T-helper 2 cell (primary cell): Measurements from ENCODE around the gene SPATS2.
A peak's percentile ranks its signal among the peaks of the same experiment; 100 is the strongest.
"Not testable (repeated sequence)": the region's sequence is repeated elsewhere in the genome, so short reads cannot be mapped to it uniquely, and the experiment has no call there.

Experiments used
- DNase-seq, 5 experiments: peaks; one replicate each; pipeline versions ENCODE4 v3.0.0 to v3.0.0-alpha.2; 2012 to 2022

The SPATS2 gene

GRCh38 chr12:49413796-49414195, 46.5 kb downstream of the SPATS2 start:
- DNase-seq, result no peak

GRCh38 chr12:49414364-49414763, 47.1 kb downstream of the SPATS2 start:
- no peak for DNase-seq

GRCh38 chr12:49415521-49415970, 48.3 kb downstream of the SPATS2 start:
- DNase-seq, result no peak

- no peak for DNase-seq
Measured at GRCh38 chr12:49416892-49417291, 49.6 kb downstream of the SPATS2 start.

GRCh38 chr12:49417558-49417957, 50.3 kb downstream of the SPATS2 start:
- no peak for DNase-seq

- DNase-seq, result no peak
Measured at GRCh38 chr12:49420556-49420955, 53.3 kb downstream of the SPATS2 start.

- DNase-seq, result peak in 1 of 5 experiments; percentile 52
Measured at GRCh38 chr12:49422114-49422513, 54.9 kb downstream of the SPATS2 start.

- DNase-seq, result no peak
Measured at GRCh38 chr12:49428793-49429192, 61.5 kb downstream of the SPATS2 start.

GRCh38 chr12:49432616-49433015, 65.4 kb downstream of the SPATS2 start:
- DNase-seq, result no peak

GRCh38 chr12:49436799-49437198, 69.5 kb downstream of the SPATS2 start:
- not testable (repeated sequence) for DNase-seq

GRCh38 chr12:49439042-49439441, 71.8 kb downstream of the SPATS2 start:
- DNase-seq, result no peak

- no peak for DNase-seq
Measured at GRCh38 chr12:49440035-49440434, 72.8 kb downstream of the SPATS2 start.

GRCh38 chr12:49442915-49443314, 75.7 kb downstream of the SPATS2 start:
- DNase-seq, result no peak

- no peak for DNase-seq
Measured at GRCh38 chr12:49446571-49446970, 79.3 kb downstream of the SPATS2 start.

GRCh38 chr12:49448858-49449257, 81.6 kb downstream of the SPATS2 start:
- DNase-seq, result no peak

GRCh38 chr12:49451468-49452259, 84.4 kb downstream of the SPATS2 start:
- peak in 1 of 5 experiments; percentile 86 for DNase-seq

- no peak for DNase-seq
Measured at GRCh38 chr12:49455501-49455900, 88.2 kb downstream of the SPATS2 start.

GRCh38 chr12:49456131-49456679, 88.9 kb downstream of the SPATS2 start:
- no peak for DNase-seq

- DNase-seq, result no peak
Measured at GRCh38 chr12:49458816-49459215, 91.6 kb downstream of the SPATS2 start.

- no peak for DNase-seq
Measured at GRCh38 chr12:49461221-49461620, 94.0 kb downstream of the SPATS2 start.

GRCh38 chr12:49462083-49462744, 95.0 kb downstream of the SPATS2 start:
- no peak for DNase-seq

- DNase-seq, result no peak
Measured at GRCh38 chr12:49465132-49465531, 97.9 kb downstream of the SPATS2 start.

- DNase-seq, result no peak
Measured at GRCh38 chr12:49470986-49471385, 103.7 kb downstream of the SPATS2 start.

GRCh38 chr12:49471557-49471956, 104.3 kb downstream of the SPATS2 start:
- DNase-seq, result no peak
